KBM-7 (cell line): ENCODE data around the gene EIPR1.

Experiments used
- DNase-seq: peaks from one replicate; pipeline ENCODE4 v3.0.0-alpha.2; 2015
- in situ Hi-C: fragments of 300-500 bp; cut with MboI; formaldehyde crosslinking; loops from 2 replicates; pipeline ENCODE4 v1.14.3; 2020; ENCODE audit warnings: low sequenced_read_pairs, low pct_unique_long_range_greater_than_20kb, mixed read lengths

The EIPR1 gene

GRCh38 chr2:3246406-3246805 is 131.2 kb downstream of the EIPR1 start:
- in situ Hi-C loops = no loop called here
- no peak for DNase-seq

DNA sequence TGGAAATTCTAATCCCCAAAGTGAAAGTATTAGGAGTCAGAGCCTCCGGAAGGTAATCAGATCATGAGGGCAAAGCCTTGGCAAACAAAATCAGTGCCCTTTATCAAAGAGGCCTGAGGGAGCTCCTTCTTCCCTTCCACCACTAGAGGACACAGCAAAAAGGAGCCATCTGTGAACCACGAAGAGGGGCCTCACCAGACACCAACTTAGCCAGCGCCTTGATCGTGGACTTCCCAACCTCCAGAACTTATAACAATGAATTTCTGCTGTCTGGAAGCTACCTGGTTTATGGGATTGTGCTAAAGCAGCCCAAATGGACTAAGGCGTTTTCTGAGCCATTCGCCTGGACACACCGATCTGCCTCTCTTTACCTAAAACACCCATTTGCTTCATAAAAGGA is 133.1 kb downstream of the EIPR1 start:
- DNase-seq = no peak
- in situ Hi-C loops = no loop called here

DNA sequence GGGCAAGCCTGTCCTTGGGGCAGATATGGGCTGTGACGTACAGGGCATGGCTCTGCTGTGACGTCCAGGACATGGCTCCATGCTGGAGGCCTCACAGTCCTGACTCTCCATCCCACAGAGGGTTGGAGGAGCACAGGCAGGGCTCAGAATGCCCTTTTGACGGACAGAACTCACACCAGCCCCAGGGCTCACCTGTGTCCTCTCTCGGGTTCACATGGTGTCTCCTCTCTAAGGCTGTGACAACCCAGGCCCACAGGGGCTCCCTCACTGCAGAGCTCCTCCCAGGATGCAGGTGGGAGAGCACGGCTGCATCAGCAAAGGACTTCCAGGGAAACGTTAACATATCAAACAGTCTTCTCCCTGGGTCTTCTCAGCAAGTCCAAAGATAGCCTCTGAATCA is 133.8 kb downstream of the EIPR1 start:
- DNase-seq = no peak
- in situ Hi-C loops = no loop called here

- peak; percentile 58 for DNase-seq
- in situ Hi-C loops = no loop called here
Measured at GRCh38 chr2:3242747-3243369, 134.8 kb downstream of the EIPR1 start.

DNA sequence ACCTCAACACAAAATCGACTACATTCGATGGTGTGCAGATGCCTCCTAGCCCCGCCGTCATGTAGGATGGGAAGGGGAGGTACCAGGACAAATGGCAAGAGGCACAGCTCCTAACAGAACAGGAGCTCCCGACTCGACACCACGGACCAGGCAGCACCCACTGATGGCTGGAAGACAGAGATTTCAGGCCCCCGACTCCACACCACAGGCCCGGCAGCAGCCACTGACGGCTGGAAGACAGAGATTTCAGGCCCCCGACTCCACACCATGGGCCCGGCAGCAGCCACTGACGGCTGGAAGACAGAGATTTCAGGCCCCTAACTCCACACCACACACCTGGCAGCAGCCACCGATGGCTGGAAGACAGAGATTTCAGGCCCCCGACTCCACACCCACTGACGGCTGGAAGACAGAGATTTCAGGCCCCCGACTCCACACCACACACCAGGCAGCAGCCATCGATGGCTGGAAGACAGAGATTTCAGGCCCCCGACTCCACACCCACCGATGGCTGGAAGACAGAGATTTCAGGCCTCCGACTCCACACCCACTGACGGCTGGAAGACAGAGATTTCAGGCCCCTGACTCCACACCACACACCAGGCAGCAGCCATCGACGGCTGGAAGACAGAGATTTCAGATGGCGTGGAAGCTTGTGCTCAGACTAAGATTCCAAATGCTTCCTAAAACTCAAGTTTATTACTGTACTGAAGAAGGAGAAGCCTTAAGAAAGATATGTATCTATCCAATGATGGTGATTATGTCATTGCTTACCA is 135.5 kb downstream of the EIPR1 start:
- DNase-seq = no peak

DNA sequence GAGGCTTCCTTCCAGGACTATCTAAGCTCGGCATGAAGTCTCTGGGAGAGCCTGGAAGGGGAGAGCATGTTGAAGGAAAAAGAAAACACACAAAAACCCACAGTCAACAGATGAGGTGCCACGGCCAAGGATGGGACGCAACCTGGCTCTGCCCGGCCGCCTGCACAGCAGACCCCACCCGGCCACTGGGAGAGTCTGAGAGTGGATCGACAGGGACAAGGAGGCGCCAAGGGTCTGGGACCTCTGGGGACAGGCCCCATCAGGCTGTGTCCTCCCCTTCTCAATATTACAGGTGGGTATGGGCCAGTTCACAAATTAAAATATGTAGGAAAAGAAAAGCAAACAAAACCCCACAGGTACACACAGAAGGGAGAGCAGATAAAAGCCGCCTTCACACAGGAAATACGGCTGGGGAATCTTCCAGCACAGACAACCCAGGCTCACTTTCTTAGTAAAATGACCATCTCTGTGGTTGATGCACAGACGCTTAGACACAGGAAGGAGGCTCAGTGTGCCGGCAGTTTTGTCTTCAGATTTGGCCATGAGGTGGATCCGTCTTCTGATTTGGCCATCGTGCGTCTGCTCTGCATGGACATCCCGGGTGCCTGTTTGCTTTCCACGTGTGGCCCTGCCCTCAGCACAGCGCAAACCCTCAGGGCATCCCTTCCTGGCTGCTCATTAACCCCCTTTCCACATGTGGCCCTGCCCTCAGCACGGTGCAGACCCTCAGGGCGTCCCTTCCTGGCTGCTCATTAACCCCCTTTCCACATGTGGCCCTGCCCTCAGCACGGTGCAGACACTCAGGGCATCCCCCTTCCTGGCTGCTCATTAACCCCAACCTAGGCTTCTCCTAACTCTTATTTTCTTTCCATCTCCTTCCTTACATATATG is 138.4 kb downstream of the EIPR1 start:
- in situ Hi-C loops = no loop called here
- no peak for DNase-seq

More for the DNA sequence above, 135.5 kb downstream of the EIPR1 start:
- in situ Hi-C loops = no loop called here

GRCh38 chr2:3236300-3237045 is 141.1 kb downstream of the EIPR1 start:
- in situ Hi-C loops = no loop called here

GRCh38 chr2:3233877-3234276 is 143.7 kb downstream of the EIPR1 start:
- in situ Hi-C loops = no loop called here
- DNase-seq = no peak

More at GRCh38 chr2:3236300-3237045, 141.1 kb downstream of the EIPR1 start:
- DNase-seq = no peak

GRCh38 chr2:3229221-3229620 is 148.4 kb downstream of the EIPR1 start:
- in situ Hi-C loops = no loop called here
- DNase-seq = no peak

- in situ Hi-C loops = no loop called here
- DNase-seq = no peak
Measured at GRCh38 chr2:3224681-3225080, 152.9 kb downstream of the EIPR1 start.

DNA sequence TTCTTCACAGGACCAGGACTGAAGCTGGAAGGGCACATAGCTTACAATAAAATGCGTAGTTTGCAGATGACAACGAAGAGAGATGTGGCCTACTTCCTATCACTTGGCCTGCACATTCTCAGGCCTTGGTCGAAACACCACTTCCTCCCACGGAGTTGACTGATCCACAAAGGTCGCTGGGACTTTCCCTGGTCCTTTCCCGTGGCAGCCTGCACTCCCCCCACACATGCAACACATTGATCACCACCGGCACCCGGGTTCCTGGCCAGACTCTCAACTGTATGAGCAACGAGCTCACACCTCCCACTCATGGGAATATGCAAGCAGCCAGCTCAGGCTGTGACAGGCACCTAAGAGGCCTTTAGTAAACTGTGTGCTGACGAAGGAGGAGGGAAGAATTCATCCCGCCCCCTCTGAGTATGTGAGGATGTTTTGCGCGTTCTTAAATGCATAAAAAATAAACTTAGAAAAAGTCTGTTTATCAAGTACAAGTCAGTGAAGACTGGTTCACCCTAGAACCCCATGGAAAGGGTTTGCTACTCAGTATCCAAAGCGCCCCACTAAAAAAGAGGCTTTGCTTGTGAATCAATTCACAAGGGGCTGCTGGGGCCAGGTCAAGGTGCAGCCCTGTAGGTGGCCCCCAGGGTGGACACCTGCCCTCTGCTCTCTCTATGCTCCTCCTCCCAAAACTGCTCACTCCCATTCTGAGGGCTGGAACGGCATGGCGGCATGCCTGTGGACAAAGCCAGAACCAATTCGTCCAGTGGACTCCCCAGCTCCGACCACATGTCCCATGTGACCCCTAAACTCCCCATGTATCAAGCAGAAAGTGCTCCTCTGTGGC is 154.3 kb downstream of the EIPR1 start:
- in situ Hi-C loops = no loop called here
- peak; percentile 9 for DNase-seq

DNA sequence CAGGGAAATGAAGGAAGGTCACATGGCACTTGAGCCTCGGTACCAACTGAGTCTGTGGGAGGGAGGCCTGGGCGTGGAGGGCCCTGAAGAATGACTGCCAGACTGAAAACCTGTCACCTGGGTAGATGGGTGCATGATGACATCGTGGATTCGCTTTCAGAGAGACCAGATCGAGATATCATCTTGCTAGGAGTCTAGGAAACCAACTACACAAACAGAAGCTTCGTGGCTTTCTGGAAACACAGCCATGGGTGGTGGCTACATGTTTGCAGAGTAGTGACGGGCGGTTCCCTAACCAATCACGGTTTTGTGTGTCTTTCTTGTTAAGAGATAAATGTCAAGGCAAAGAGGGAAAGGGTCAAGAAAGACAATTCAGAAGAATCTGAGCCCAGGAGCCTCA is 155.0 kb downstream of the EIPR1 start:
- no peak for DNase-seq

GRCh38 chr2:3219536-3219935 is 158.1 kb downstream of the EIPR1 start:
- in situ Hi-C loops = no loop called here
- DNase-seq = no peak

More for the DNA sequence above, 155.0 kb downstream of the EIPR1 start:
- in situ Hi-C loops = no loop called here

- no peak for DNase-seq
- in situ Hi-C loops = no loop called here
Measured at GRCh38 chr2:3217646-3218045, 160.0 kb downstream of the EIPR1 start.

- DNase-seq = no peak
- in situ Hi-C loops = no loop called here
Measured at GRCh38 chr2:3216841-3217495, 160.7 kb downstream of the EIPR1 start.

DNA sequence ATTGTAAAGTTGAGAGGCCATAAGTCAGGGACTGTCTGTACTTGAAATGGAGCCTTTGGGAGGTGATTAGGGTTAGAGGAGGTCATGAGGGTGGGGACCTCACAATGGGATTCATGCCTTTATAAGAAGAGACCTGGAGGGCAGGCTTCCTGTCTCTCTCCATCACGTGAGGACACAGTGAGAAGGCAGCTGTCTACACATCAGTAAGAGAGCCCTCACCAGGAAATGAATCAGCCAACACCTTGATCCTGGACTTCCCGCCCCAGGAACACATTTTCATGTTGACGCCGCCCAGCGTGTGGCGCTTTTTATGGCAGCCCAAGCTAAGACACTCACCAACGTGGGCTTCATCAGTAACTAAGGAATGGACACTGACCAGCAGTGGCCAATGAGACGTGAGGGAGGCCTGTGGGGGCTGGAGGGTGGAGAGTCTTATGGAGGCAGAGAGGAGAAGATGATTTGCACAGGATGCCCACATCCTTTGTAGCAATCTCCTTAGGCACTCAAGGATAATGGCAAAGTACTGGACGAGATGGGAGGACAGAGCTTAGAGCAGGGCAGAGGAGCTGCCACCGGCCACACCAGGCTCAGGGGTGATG is 162.7 kb downstream of the EIPR1 start:
- in situ Hi-C loops = no loop called here

DNA sequence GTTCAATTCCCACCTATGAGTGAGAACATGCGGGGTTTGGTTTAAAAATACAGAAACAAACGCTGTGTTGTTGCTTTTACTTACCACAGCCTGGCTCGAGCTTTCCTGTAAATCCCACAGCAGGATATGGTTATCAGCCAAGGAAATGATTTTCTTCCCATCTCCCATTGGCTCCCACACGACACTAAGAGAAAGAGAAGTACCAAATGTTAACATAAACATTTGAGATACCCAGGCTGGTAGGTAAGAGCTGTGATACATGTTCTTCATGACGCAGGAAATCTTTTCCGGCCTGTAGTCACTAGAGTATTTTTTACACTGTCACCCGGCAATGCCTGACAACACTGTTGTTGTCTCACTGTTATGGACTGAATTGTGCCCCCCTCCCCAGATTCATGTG is 163.6 kb downstream of the EIPR1 start:
- in situ Hi-C loops = no loop called here
- DNase-seq = no peak

More for the DNA sequence above, 162.7 kb downstream of the EIPR1 start:
- no peak for DNase-seq
